Left renal cortex interstitium (tissue), 4 donors: ENCODE measurements around the gene GNG12. TPM values are rescaled to one million over a fixed set of nuclear protein-coding genes. Genes with fewer than 3 reads are reported as not detected.
"Not testable (repeated sequence)": the region's sequence is repeated elsewhere in the genome, so short reads cannot be mapped to it uniquely, and the experiment has no call there.

Source experiments
- DNase-seq, 4 donors: peaks; one replicate each; pipeline ENCODE4 v3.0.0-alpha.2; 2013; ENCODE audit warnings: low read depth in 4 of 4, low spot score in 2 of 4, missing footprints in 1 of 4
- polyA plus RNA-seq, 4 donors: library from polyadenylated mRNA; unstranded; fragments of 120-200 nt; gene quantifications; one replicate each; pipeline ENCODE4 v1.2.1, GENCODE V29; 2013; ENCODE audit not compliant: insufficient read length in 4 of 4

Gene GNG12
- polyA plus RNA-seq, 4 donors, result 83.3 to 111 (median 106) TPM

DNA sequence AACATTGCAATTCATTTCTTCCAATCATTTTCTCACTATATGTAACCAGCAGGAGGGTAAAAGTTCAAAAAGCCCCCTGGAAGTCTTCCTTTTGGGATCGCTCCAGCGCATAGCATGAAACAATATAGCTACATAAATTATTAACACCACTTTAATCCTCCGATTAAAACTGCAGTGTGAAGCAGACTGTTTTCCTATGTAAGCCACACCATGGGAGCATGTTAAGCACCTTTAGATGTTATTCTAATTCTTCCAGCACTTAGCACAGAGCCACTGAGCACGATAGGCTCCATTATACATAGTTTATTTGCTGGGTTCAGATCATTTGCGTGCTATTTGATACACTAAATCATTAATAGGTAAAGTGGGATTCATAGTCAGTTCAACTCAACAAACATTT lies 166.6 kb downstream of the GNG12 start:
- no peak for DNase-seq

DNA sequence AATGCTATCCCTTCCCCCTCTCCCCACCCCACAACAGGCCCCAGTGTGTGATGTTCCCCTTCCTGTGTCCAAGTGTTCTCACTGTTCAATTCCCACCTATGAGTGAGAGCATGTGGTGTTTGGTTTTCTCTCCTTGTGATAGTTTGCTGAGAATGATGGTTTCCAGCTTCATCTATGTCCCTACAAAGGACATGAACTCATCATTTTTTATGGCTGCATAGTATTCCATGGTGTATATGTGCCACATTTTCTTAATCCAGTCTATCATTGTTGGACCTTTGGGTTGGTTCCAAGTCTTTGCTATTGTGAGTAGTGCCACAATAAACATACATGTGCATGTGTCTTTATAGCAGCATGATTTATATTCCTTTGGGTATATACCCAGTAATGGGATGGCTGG lies 168.0 kb downstream of the GNG12 start:
- DNase-seq, result not testable (repeated sequence)

DNA sequence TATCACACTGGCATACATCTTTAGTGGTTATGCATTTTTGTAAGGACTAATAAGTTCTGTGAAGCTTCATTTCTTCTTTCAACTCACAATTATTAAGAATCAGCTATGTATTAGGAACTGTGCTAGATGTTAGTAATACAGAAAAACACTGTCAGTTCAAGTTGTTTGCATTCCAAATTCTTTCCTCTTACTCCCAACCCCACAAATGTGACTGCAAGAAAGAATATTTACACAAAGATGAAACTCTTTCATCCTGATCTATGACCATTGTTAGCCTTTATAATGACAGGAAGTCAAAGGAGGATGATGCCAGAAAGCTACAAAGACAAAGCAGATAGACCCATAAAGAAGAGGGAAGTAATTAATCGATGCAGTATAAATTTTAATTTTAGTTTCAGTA lies 169.2 kb downstream of the GNG12 start:
- DNase-seq, result no peak

DNA sequence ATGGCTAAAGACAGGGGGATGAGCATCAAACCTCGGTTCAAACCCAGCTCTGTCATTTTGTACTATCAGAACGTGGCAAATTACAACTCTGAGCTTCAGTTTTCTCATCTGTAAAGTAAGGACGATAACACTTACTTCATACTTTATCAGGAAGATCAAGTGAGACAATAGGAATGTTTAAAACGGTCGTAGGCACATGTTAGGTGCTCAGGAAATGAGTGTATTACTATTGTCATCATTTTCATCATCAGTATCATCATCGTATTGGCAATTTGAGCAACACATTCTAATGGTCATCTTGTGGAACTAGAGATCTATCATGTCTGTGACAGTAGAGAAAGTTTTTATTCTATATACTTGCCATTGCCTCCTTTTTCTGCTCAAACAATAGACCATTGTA lies 170.4 kb downstream of the GNG12 start:
- DNase-seq, result no peak

DNA sequence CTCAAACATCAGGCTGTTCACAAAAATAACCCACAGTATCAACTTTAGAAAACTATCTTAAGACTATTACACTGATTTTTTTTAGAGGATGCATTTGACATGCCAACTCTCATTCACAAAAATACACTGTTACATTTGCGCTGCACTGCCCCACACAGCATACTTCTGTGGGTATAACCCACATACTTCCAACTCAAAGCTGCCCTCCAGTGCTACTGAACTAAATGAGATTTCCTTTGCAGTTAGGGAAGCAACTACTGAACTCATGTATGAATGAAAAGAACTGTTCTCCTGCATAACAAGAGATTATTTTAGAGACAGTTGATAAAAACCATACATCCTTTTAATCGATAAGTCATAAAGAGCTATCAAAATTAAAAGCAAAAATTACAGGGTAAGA lies 174.0 kb downstream of the GNG12 start:
- DNase-seq, result no peak

DNA sequence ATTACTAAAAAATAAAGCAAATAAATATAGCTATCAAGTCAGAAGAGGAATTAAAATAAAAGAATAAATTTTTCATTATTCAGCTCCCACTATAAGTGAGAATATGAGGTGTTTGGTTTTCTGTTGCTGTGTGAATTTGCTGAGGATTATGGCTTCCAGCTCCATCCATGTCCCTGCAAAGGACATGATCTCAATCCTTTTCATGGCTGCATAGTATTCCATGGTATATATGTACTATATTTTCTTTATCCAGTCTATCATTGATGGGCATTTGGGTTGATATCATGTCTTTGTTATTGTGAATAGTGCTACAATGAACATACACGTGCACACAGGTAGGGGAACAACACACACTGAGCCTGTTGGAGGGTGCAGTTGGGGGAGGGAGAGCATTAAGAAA lies 176.1 kb downstream of the GNG12 start:
- not testable (repeated sequence) for DNase-seq

DNA sequence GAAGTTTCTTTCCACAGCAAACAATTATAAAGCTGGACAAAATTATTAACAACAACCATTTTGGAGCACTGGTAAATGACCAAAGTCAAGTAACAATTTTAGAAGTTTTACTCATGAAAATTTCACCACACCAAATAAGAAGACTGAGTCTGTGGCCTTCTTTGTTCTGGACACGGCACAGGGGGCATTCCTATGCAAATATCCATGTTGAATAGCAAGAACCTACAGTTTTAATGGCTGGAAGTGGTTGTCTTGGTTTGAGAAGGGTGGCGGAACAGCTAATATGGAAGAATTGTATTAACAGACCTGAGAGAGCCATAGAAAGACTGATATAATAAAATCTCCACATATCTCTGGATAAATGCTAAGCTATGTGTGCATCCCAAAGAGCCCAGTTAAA lies 177.7 kb downstream of the GNG12 start:
- DNase-seq, result no peak

DNA sequence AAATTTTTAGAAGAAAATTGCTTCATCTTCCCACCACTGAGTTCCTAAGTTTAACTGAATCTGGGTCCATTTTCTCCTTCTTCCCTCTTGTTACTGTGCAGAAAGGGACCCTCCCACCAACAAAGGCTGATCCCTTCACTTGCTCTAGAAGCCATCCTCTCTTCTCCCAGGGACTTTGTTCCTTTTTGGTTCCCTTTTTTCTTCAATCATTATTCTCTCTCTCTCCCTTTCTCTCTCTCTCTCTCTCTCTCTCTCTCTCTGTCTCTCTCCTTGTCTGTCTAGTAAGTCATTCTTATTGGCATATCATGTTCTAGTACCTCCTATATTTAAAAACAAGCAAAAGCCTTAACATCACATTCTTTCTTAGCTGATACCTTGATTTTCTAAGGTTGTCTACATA lies 180.0 kb downstream of the GNG12 start:
- DNase-seq, result no peak

DNA sequence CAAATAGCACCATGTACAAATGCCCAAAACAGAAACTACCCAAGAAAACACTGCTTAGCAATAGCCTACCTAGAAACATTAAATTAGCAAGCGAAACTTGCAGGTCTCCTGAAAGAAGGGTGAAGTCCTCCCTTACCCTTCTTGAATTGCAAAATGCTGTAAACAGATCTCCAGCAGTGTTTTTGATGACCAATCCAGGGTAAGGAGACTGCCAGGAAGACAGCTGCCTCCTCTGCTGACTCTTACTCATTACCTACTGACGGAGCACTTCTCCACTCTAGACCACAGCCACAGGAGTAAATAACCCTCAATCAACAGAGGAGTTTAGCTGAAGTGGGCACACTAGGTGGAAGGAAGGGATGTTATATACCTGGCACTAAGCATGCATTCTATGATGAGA lies 180.5 kb downstream of the GNG12 start:
- no peak for DNase-seq

Other genes starting within 250 kb of the GNG12 start
- gene GADD45A, start 148.3 kb downstream of the GNG12 start, polyA plus RNA-seq, result 100 to 1,000 TPM; 107 to 130 (median 130) TPM
- 1 to 10 TPM; 1.3 to 4.4 (median 2.3) TPM for gene DIRAS3, start 217.2 kb upstream of the GNG12 start, polyA plus RNA-seq